Measurements from ENCODE around the gene TMEM150A. TPM values are rescaled to one million over a fixed set of nuclear protein-coding genes. Genes with fewer than 3 reads are reported as not detected.

Gene TMEM150A
- total and polyA plus RNA-seq, 2 of the 13 experiments (the other 11 are each of a cell fraction or from before 2014, with no cell fraction given) = 30.1 to 70.4 TPM

- TF ChIP-seq BRF2 (CRISPR knock-in tag; IDR thresholded peaks at IDR 0.05) (no peak), ZSCAN31 (CRISPR knock-in tag; IDR thresholded peaks at IDR 0.05; ENCODE audit: low read depth) (no peak), HDAC1 (CRISPR knock-in tag; IDR thresholded peaks at IDR 0.05) (no peak), DR1 (CRISPR knock-in tag; IDR thresholded peaks at IDR 0.05) (no peak), PHF20 (CRISPR knock-in tag; IDR thresholded peaks at IDR 0.05) (no peak), ZNF121 (CRISPR knock-in tag; IDR thresholded peaks at IDR 0.05) (no peak), ZNF724P (CRISPR knock-in tag; IDR thresholded peaks at IDR 0.05; ENCODE audit: borderline replicate concordance) (no peak), SNRNP70 (IDR thresholded peaks at IDR 0.05; ENCODE audit: low read depth, low read length) (no peak), ARNT (IDR thresholded peaks at IDR 0.05) (no peak), IKZF5 (CRISPR knock-in tag; IDR thresholded peaks at IDR 0.05) (no peak), TBX3 (IDR thresholded peaks at IDR 0.05; ENCODE audit: borderline replicate concordance) (no peak), ESRRA (CRISPR knock-in tag; IDR thresholded peaks at IDR 0.05; ENCODE audit: low read depth) (no peak), GTF2F1 (IDR thresholded peaks at IDR 0.05; ENCODE audit: low read length) (no peak), ZFP37 (CRISPR knock-in tag; IDR thresholded peaks at IDR 0.05; ENCODE audit: borderline replicate concordance) (no peak), PLSCR1 (CRISPR knock-in tag; IDR thresholded peaks at IDR 0.05; ENCODE audit: borderline replicate concordance) (no peak), ZNF484 (CRISPR knock-in tag; IDR thresholded peaks at IDR 0.05; ENCODE audit: borderline replicate concordance, low read depth) (no peak)
Observed at GRCh38 chr2:85604568-85605339, 2.3 kb upstream of the TMEM150A start (continued).
